GM18861 (cell line): ENCODE measurements around the gene PTPRCAP.
"Not testable (repeated sequence)": the region's sequence is repeated elsewhere in the genome, so short reads cannot be mapped to it uniquely, and the experiment has no call there.

ENCODE experiments used
- ATAC-seq: cut with Tn5 transposase; IDR thresholded peaks from one replicate; pipeline ENCODE4 v1.9.1; 2021; ENCODE audit not compliant: unreplicated experiment

The PTPRCAP gene

DNA sequence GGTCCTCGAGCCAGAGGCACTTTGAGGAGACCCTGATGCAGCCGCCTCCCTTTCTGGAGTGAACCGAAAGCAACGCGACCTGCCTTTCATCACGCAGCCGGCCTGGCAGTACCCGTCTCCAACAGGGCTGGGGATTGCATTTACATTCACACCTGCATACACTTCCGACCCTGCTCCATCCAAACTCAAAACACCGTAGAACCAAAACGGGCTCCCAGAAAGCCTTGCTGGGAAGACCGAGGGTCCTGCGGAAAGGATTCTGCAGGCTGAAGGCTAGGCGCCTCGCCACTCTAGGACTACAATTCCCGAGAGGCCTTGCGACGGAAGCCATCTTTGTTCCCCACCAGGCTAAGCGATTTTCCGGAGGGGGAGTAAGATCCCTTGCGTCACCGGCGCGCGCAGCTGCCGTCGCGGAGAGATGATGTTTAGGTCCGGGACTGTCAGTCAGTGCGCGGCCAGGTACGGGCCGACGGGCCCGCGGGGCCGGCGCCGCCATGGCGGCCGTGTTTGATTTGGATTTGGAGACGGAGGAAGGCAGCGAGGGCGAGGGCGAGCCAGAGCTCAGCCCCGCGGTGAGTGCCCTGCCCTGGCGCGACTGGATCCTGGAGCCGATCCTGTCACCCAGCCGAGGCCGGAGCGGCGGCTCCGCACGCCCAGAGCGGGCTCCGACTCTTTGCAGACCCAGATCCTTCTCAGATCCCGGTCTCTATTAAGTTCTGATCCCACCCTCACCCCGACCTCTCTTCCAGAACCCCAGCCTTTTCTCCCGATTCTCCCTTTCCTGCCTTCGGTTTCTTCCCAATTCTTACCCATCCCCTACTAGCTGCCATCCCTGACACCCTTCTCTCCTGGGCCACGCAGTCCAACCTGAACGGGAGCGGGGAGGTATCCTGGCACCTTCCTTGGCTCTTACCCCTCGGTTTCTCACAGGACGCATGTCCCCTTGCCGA lies 9.2 kb downstream of the PTPRCAP start, which contains the start of gene RPS6KB2:
TSS of gene RPS6KB2 (plus strand) at position 443 of the 950 bp plus-strand sequence. CDS start at position 495, 52 bp downstream.
- peak; percentile 71 for ATAC-seq

DNA sequence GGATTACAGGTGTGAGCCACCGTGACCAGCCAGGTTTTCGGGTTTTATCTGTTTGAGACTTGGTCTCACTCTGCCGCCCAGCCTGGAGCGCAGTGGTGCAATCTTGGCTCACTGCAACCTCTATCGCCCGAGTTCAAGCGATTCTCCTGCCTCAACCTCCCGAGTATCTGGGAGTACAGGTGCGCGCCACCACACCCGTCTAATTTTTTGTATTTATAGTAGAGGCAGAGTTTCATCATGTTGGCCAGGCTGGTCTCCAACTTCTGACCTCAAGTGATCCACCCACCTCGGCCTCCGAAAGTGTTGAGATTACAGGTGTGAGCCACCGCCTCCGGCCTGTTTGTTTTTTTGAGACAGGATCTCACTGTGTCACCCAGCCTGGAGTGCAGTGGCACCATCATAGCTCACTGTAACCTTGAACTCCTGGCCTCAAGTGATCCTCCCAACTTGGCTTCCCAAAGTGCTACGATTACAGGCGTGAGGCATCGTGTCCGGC lies 10.1 kb downstream of the PTPRCAP start:
- ATAC-seq, result not testable (repeated sequence)

DNA sequence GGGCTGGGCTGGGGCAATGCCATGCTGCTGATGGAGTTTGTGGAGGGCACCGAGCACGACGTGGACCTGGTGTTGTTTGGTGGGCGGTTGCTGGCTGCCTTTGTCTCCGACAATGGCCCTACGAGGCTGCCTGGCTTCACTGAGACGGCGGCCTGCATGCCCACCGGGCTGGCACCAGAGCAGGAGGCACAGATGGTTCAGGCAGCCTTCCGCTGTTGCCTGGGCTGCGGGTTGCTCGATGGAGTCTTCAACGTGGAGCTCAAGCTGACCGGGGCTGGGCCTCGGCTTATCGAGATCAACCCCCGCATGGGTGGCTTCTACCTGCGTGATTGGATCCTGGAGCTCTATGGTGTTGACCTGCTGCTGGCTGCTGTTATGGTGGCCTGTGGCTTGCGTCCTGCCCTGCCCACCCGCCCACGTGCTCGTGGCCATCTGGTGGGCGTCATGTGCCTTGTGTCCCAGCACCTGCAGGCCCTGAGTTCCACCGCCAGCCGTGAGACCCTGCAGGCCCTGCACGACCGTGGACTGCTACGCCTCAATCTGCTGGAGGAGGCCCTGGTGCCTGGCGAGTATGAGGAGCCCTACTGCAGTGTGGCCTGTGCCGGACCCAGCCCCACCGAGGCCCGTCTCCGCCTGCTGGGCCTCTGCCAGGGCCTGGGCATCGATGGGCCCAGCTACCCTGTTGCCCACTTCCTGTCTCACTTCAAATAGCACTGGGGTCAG lies 13.4 kb downstream of the PTPRCAP start:
- no peak for ATAC-seq

DNA sequence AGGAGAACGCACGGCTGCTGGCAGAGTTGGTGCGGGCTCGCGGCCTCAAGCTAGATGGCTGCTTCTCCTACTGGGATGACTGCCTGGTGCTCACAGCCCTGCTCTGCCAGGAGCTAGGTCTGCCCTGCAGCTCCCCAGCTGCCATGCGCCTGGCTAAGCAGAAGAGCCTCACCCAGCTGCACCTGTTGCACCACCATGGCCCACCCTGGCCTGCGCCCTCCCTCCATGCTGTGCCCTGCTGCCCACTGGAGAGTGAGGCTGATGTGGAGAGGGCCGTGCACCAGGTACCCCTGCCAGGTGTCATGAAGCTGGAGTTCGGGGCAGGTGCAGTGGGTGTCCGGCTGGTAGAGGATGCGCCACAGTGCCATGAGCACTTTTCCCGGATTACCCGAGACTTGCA lies 14.0 kb downstream of the PTPRCAP start:
- no peak for ATAC-seq

DNA sequence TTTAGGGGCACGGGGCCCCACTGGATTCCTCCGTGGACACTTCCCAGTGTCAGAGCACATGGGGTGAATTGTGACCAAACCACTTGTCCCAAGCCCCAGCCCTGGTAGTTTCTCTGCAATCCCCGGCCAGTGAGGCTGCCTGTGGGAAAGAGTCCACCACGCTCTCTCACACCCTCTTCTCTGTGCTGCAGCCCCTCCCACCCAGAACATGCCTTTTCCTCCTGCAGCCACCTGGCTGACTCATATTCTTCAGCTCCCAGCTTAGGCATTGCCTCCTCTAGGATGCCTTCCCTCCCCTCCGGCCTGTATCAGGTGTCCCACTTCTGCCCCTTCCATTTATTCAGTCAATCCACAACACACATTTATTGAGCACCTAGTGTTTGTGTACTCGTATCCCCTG lies 14.6 kb downstream of the PTPRCAP start:
- ATAC-seq, result no peak

DNA sequence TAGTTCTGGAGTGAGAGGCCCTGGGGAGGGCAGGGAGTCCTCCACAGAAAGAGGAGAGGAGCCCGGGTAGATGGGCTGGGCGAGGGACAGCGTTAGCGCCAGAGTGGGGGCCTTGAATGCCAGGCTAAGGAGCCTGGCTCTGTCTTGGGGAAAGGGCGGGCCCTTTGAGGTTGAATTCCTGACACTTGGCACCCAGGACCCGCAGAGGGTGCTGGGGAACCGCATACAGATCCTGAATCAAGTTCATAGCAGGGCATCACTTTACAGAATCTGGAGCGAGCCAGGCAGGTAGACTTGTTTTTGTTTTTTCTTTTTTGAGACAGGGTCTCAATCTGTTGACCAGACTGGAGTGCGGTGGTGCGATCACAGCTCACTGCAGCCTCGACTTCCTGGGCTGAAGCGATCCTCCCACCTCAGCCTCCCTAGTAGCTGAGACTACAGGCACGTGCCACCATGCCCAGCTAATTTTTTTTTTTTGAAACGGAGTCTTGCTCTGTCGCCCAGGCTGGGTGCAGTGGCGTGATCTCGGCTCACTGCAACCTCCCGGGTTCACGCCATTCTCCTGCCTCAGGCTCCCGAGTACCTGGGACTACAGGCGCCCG lies 16.0 kb downstream of the PTPRCAP start:
- ATAC-seq, result no peak

DNA sequence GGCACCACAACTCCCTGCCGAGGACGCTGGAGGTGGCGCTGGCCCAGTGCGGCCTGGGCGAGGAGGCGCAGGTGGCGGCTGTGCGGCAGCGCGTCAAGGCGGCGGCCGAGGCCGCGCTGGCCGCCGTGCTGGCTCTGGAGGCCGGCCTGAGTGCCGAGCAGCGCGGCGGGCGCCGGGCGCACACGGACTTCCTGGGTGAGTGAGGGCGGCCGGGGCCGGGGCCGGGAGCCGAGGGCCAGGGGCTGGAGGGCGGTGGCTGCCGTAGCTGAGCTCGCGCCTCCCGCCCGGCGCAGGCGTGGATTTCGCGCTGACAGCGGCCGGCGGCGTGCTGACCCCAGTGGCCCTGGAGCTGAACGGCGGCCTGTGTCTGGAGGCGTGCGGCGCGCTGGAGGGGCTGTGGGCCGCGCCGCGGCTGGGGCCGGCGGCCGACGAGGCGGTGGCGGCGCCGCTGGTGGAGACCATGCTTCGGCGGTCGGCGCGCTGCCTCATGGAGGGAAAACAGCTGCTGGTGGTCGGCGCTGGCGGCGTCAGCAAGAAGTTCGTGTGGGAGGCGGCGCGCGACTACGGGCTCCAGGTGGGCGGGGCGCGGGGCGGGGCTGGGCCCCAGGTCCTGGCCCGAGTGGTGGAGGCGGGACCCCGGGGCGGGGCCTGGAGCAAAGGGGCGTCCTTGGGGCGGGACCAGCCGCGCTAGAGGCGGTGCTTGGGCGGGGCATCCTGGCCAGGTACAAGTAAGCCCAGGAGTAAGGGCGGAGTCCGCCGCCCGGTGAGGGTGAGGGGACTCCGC lies 16.6 kb downstream of the PTPRCAP start:
- ATAC-seq, result peak; percentile 58

DNA sequence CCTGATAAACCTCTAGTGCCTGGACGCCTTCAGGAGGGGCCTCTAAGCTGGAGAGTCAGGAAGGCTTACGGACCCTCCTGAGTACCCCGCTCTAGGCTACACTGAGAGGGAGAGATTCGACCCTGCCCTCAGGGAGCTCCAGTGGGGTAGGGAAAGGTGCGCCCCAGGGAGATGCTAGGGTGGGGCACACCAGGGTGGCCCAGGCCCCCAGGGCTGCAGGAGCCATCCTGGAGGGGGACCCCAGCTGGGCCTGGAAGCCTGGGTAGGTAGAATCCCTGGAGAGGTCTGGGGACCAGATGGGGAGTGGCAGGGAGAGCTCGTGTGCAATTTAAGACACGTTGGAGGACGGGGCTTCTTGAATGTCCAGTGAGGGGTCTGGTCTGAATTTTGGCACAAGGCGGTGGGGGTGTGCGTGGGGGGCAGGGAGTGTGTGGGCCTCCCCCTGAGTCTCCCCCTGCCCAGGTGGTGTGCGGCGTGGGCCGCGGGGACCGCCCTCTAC lies 17.3 kb downstream of the PTPRCAP start:
- no peak for ATAC-seq

DNA sequence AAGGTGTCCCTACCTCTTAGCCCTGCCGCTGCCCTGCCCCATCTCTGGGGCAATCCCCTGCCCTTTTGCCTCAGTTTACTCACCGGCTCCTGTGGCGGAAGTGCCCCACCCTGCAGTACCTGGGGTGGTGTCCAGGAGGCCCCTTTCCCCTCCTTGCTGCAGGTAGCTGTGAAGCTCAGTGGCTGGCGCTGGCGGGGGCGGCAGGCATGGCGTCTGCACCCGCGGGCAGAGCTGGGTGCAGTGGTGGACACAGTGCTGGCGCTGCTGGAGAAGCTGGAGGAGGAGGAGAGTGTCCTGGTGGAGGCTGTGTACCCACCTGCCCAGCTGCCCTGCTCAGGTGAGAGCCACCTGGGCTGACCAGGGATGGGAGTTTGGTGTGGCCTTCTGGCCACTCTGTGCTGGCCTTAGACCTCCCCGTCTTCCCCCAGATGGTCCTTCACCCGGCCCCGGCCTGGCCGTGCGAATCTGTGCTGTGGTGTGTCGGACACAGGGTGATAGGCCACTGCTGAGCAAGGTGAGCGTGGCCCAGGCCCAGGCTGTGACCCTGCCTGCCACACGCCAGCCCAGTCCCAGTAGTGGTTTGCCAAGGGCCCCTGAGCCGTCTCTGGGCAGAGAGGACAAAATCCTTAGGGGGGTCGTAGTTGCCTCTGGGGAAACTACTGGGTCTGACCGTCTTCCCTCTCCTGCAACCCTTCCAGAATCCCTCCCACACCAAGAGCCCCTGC lies 18.0 kb downstream of the PTPRCAP start:
- ATAC-seq, result no peak

DNA sequence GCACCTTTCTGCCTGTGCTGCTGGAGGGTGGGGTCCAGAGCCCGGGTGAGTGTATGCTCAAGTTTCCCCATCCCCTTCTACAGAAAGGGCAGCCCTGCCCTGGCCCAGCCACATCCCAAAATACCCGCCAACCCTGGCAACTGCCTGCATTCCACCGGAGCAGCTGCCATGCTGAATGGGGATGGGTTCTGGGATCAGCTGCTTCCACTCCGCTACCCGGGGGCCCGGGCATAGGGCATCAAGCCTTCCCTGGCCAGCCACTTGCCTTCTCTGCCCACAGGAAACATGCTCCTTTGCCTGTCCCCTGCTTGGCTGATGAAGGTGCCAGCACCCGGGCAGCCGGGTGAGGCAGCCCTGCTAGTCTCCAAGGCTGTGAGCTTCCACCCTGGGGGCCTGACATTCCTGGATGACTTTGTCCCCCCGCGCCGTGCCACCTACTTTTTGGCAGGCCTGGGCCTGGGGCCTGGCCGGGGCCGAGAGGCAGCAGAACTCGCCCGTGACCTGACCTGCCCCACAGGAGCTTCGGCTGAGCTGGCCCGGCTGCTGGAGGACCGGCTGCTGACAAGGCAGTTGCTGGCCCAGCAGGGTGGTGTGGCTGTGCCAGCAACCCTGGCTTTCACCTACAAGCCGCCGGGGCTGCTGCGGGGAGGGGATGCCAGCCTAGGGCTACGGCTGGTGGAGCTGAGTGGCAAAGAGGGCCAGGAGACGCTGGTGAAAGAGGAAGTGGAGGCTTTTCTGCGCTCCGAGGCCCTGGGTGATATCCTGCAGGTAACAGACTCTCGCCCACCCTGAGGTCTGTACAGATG lies 18.8 kb downstream of the PTPRCAP start:
- no peak for ATAC-seq

DNA sequence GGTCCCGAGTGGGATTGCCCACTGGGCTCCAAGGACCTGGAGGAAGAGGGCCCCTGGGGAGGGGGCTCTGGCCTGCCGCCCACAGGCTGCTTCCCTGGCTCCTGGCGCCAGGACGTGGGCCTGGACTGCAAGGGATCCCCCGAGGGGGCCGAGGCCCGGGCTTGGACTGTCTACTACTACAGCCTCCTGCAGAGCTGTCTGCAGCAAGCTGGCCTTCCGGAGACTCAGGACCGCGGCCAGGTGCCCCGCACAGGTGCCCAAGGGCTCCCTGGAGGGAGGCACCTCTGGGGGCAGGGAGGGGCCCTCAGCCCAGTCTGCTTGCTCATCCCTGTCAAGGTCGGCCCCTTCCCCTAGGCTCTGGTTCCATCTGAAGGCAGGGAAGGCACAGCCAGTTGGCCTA lies 20.1 kb downstream of the PTPRCAP start:
- ATAC-seq, result no peak

DNA sequence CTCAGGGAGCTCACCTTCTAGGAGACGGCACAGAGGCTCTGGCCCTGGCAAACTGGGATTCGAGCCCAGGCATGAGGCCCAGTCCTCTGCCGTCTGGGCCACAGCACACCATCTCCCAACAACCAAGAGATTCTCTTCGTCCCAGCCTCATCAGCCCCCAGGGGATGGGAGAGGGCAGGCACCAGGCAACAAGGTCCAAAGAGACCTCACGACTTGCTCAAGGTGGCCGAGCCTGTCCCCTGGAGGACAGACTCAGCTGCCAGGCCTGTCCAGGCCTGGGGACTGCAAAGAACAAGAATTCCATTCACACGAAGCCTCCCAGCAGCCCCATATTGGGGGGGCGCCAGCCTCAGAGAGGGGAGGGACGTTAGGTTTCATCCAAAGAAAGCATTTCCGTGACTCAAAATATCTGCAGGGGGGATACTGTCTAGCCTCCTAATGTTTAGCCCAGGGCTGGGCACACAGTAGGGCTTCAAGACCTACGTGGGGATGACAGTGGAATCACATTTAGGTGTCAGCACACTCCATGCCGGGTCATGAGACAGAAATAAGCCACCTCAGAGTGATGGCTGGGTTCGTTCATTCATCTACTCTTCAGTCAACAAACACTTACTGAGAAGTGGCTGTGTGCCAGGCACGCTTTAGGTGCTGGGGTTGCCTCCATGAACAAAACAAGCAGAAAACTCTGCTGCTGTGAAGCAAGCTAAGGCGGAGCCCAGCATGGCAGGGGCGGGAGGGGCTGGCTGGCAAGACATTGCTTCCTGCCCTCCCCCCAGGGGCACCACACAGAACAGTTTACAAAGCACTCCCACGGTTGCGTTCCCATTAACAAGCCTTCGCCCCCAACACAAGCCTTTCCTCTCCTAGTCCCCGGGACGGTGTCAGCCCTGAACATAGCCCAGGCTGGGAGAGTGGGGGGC lies 20.8 kb downstream of the PTPRCAP start:
- ATAC-seq, result no peak

DNA sequence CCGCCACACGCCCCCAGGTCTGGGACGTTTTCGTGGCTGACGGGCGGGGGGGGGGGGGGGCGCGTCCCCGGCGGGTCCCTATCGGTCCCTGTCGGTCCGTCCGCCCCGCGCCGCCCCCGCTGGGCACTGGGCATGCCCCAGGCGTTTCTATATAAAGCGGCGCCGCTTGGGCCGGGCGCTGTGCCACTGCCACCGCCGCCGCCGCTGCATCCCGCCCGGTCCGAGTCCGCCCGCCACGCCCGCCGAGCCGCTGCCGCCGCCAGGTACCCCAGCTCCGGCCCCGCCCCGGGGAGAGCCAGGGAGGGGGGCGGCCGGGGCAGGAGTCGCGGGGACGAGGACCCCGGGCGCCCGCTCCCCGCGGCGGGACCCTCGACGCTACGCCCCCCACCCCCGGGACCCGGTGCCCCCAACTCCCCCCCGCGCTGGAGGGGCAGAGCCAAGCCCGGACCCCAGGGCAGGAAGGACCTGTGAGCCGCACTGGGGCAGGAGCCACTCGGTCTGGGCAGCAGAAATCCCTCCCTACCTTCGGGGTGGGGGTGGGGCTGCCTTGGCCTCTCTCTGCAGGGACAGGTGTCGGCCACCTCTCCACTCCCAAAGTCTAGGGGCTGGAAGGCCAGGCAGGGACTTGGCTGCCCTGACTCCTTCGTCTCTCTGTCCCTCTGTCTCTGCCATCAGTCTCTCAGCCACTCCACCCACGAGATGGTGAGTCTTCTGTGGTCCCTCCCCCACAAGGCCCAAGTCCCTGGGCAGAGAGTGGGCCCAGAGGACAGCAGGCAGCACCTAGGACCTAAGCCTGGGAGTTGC lies 21.8 kb downstream of the PTPRCAP start, which contains the start of gene CARNS1:
TSS of gene CARNS1 (plus strand) at position 178 of the 804 bp plus-strand sequence. CDS start at position 700, 522 bp downstream.
- ATAC-seq, result no peak

DNA sequence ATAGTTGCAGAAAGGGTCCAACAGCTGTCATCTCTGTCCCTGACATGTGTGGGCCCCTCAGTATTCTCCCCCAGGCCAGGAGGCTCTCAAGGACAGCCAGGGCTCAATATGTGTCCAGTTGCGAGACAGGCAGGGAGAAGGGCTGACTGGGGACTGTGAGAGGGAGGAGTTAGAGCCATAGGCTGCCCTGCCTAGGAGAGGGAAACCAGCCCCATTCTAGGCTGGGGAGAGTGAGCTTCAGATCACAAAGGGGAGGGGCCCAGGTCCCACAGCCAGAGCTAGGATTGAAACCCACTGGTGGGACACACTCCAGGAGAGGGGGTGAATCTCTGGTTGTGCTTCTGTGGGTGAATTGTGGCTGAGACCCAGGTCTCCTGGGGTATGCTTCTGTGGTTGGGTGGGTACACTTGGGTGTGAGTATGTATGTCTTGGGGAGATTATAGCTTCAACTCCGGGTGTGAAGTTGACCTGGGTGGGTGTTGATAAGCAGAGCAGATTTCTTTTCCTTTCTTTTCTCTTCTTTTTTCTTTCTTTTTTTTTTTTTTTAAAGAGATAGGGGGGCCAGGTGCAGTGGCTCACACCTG lies 24.1 kb downstream of the PTPRCAP start:
- no peak for ATAC-seq

DNA sequence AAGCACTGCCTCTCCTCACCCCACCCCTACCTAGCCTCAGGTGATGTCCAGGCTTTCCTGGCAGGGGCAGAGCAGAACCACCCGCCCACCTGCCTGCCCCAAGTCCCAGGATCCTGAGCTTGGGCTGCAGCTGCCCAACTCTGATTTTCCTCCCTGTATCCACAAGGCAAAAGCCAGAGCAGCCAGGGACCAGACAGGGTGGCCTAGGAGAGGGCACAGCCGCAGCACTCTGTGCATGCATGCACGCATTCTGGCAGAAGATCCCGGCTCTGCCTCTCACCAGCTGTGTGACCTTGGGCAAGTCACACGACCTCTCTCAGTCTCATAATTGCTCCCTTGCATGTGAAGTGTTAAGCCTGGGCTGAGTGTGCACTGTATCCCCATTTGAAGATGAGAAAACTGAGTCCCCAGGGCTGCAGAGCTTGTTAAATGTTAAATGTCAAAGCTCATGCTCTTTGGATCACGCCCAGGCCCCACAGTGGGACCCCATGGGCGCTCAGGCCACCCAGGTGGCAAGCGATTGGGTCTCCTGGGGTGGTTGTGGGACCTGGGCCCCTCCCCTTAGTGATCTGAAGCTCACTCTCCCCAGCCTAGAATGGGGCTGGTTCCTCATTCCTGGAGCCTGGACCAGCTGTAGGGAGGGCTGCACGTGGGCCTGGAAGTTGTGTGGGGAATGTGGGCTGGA lies 24.8 kb downstream of the PTPRCAP start:
- ATAC-seq, result no peak

DNA sequence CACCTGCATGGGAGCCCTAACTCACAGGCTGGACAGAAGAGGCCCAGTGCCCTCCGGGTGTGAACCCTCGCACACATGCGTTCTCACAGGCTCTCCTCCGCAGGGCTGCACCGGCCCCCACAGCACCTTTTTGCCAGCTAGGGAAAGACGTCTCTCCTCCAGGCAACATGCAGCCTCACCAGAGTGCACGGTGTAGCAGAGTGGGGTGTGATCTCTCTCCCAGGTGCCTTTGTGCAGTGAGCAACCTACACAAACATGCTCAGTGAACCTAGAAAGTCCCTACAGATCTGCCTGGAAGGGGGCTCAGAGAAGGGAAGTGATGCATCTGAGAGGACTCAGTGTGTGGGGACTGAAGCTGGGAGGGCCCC lies 25.7 kb downstream of the PTPRCAP start:
- ATAC-seq, result no peak
